Ishikawa (cell line): Measurements from ENCODE around the gene APBB3.

ENCODE experiments used
- CEBPB ChIP-seq: IDR thresholded peaks from 2 replicates; pipeline ENCODE4 v1.6.1; 2012
- CREB1 ChIP-seq: IDR thresholded peaks from 2 replicates; pipeline ENCODE4 v1.6.1; 2012; ENCODE audit warnings: low read depth
- EGR1 ChIP-seq: IDR thresholded peaks from 2 replicates; pipeline ENCODE4 v1.6.1; 2012
- EP300 ChIP-seq: IDR thresholded peaks from 2 replicates; pipeline ENCODE4 v1.6.1; 2012; ENCODE audit warnings: borderline replicate concordance
- FOXM1 ChIP-seq: IDR thresholded peaks from 2 replicates; pipeline ENCODE4 v1.6.1; 2012; ENCODE audit warnings: low read depth, borderline replicate concordance
- MAX ChIP-seq: IDR thresholded peaks from 2 replicates; pipeline ENCODE4 v1.6.1; 2012
- RAD21 ChIP-seq: IDR thresholded peaks from 2 replicates; pipeline ENCODE4 v1.6.1; 2012; ENCODE audit warnings: low read depth
- REST ChIP-seq: IDR thresholded peaks from 2 replicates; pipeline ENCODE4 v1.6.1; 2012; ENCODE audit warnings: low read depth, mild to moderate bottlenecking
- TAF1 ChIP-seq: IDR thresholded peaks from 2 replicates; pipeline ENCODE4 v1.6.1; 2012; ENCODE audit warnings: low read depth, mild to moderate bottlenecking
- TEAD4 ChIP-seq: IDR thresholded peaks from 2 replicates; pipeline ENCODE4 v1.6.1; 2012
- YY1 ChIP-seq: IDR thresholded peaks from 2 replicates; pipeline ENCODE4 v1.6.1; 2012; ENCODE audit warnings: low read depth
- ZBTB7A ChIP-seq: IDR thresholded peaks from 2 replicates; pipeline ENCODE4 v1.6.1; 2012; ENCODE audit warnings: low read depth
- TF ChIP-seq, protein P1 (sequence below): IDR thresholded peaks from 2 replicates; pipeline ENCODE4 v1.6.1; 2012

GRCh38 chr5:140546851-140547507, 17.4 kb downstream of the APBB3 start:
- no peak for TF ChIP-seq TAF1
- TF ChIP-seq MAX: no peak
- TF ChIP-seq EP300: no peak
- no peak for TF ChIP-seq REST
- no peak for TF ChIP-seq CEBPB
- no peak for TF ChIP-seq YY1
- TF ChIP-seq TEAD4: no peak
- TF ChIP-seq CREB1: no peak
- no peak for TF ChIP-seq RAD21
- TF ChIP-seq FOXM1: no peak
- TF ChIP-seq EGR1: no peak
- TF ChIP-seq, protein P1, sequence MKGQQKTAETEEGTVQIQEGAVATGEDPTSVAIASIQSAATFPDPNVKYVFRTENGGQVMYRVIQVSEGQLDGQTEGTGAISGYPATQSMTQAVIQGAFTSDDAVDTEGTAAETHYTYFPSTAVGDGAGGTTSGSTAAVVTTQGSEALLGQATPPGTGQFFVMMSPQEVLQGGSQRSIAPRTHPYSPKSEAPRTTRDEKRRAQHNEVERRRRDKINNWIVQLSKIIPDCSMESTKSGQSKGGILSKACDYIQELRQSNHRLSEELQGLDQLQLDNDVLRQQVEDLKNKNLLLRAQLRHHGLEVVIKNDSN: no peak
- no peak for TF ChIP-seq ZBTB7A
